HG03432 (cell line): ENCODE measurements around the gene DLX6.
"Not testable (repeated sequence)": the region's sequence is repeated elsewhere in the genome, so short reads cannot be mapped to it uniquely, and the experiment has no call there.

Experiments used
- ATAC-seq: cut with Tn5 transposase; IDR thresholded peaks from one replicate; pipeline ENCODE4 v1.9.1; 2021; ENCODE audit warnings: mild to moderate bottlenecking, moderate library complexity; ENCODE audit not compliant: unreplicated experiment

The DLX6 gene

DNA sequence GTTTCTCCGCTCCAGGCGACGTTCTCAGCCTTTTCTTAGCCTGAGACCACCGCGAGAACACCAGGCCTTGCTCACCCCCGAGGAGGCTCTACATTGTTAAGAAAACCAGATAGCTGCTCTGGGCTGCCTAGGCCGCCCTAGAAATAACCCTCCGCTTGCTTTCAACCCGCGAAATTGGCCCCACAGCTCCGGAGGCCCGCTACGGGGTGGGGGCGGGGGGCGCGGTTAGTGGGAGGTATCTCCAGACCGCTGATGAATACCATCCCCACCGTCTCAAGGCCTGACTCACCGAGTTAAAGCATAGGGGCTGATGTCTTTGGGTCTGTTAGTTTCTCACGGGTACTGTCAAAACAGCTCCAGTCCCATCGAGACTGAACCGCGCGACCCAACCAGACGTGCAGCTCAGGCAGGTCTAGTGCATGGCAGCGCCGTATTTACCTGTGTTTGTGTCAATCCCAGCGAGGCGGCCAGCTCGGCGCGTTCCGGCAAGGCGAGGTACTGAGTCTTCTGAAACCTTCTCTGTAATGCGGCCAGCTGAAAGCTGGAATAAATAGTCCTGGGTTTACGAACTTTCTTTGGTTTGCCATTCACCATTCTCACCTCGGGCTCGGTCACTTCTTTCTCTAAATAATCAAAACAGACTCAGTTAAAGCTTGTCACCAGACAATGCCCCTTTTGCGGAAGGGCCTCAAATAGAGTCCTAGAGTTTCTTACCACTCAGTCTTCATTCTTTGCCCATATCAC, 16.6 kb downstream of the DLX6 start:
- ATAC-seq: no peak

DNA sequence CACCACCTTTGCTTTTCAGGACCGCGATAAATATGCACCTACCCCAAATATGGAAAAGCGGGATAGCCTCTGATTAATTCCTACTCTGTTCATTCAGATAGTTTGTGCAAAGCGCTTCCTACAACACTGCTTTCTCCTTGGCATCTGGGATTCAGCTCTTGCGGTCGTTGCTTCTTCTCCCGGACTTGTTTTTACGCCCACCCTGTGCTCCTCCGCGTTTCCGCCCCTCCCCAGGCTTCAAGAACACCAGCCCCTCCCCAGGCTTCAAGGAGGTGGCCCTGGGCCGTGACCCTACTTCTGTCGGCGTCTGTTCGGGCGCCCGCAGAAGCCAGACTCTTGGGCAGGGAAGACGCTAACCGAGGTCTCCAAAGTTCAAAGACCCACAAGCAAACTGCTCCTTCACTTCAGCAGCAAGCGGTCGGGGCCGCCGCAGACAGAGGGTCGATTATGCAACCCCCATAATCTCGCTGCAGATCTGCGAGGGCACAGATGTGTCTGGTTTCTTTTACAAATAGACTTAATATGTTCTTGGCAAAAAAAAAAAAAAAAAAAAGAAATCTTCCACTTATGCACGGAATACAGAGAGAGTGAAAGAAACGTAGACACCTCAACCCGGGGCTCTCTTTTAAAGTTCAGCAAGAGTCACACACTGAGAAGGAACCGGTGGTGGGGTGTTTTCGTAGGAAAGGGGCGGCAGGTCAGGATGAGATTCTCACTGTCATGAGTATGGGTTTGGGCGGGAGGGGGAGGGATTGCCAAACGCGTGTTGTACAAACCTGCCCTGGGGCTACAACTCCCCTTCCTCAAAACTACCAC, 17.3 kb downstream of the DLX6 start:
- ATAC-seq: no peak

DNA sequence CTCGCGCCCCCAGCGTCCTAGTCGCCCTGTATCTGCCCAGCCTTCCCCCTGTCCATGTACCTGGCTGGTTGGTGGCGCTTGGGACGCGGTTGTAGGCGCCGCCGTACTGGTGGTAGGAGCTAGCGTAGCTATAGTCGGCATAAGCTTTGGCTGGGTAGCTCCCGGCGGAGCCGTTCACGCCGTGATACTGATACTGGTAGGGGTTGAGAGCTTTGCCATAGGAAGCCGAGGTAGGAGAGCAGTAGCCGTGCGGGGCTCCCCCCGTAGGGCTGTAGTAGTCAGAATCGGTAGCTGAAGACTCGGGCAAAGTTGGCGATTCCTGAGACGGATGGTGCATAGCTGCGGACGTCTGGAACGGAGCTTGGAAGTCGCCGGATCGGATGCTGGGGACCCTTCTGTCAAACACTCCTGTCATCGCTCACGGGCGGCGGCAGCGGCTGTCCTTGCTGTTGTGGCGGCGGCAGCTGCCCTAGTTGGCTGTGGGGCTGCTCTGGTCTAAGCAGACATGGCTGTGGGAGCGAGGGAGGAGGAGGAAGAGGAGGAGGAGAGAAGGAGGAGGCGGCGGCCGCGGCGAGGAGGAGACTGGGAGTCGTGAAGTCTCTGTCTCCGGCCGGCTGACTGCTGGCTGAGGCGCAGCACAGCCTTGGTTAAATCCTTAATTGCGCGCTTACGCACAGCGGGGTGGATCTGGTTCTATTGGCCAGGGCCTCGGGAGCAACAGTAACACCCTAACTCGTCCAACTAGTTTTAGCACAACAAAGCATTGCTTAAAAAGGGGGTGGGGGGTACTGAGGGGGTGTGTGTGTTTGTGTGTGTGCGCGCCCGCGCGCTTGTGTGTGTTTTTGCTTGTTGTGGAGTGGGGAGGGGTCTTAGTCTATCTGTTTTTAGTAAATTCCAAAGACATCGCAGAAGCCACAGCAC, 19.1 kb downstream of the DLX6 start, which contains the start of gene DLX5:
Gene DLX5, minus strand, starts transcription at position 623 of the 921 bp plus-strand sequence. Its CDS starts 208 bp downstream, at position 415.
- ATAC-seq: no peak

DNA sequence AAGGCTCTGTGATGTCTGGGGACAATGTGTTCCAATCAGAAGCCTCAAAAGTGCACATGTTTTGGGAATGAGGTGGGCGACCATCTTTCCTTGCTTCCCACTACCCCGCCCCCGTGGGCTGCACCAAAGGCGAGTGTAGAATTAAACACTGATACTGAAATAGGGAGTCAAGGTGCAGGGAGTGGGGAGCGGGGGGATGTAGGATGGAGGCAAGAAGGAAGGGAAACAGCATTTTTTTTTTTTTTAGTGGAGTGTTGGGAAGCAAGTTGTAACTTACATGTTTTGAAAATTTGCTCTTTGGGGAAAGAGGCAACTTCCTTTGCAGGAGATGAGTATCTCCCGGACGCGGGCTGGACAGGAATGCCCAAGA, 19.8 kb downstream of the DLX6 start:
- no peak for ATAC-seq

DNA sequence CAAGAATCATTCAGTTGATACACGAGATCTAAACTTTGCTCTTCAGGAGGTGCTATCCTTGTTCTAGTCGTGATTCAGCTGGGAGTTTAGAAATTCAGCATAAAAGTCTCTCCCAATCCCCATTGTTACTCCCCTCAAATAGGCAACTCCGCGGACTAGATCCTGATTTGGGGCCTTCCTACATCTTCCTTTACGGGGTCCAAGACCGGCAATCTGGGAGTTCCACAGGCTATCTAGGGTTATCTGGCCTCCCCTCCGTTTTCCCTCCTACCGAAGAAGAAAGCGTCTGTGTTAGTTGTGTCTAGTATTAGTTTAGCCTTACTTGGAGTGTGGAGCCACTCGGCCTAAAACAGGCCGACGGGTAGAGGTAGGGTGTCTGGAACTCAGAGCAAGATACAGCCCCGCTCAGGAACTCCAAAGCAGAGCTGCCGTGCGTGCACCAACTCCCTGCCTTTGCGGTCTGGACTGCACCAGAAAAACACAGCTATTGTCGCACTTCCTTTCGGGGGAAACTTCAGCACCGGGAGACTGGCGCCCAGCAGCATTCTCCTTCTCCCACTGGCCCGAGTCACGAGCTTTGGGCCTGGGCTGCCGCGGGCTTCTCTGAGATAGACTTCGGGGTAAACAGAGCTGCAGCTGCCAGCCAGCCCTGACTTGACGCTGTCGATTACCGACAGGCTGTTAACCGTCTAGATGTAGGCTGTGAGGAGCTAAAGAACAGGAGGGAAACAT, 20.8 kb downstream of the DLX6 start:
- ATAC-seq: no peak

DNA sequence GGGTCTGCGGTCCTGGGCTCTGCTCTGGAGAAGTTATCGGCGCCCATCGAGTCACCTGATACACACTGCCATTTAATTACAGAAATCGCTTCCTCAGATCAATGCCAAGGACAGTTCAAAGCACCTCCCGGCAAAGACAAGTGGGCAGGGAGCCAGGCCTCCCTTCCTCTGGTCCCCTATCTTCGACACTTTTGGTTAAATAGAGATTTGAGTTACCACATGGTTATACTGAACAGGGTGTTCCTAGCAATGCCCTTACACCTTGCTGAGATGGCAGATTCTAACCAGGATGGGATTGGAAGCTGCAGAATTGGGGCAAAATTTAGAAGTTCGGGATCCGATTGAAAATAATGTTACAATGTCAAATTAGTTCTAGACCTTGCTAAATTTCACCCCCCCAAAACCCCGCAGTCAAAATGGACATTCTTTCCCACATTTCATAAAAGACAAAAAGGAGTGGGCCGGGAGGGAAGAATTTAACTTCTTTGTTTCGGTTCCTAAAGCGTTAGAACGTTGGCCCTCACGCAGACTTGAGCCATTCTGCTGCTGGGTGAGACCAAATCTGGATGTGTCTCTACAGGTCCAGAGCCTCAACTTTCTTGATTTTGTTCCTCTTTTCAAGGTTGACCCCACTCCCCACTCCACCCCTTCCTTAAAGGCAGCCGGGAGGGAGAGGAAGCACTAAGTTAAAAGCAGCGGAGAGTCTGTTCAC, 21.5 kb downstream of the DLX6 start:
- ATAC-seq: peak; percentile 13

DNA sequence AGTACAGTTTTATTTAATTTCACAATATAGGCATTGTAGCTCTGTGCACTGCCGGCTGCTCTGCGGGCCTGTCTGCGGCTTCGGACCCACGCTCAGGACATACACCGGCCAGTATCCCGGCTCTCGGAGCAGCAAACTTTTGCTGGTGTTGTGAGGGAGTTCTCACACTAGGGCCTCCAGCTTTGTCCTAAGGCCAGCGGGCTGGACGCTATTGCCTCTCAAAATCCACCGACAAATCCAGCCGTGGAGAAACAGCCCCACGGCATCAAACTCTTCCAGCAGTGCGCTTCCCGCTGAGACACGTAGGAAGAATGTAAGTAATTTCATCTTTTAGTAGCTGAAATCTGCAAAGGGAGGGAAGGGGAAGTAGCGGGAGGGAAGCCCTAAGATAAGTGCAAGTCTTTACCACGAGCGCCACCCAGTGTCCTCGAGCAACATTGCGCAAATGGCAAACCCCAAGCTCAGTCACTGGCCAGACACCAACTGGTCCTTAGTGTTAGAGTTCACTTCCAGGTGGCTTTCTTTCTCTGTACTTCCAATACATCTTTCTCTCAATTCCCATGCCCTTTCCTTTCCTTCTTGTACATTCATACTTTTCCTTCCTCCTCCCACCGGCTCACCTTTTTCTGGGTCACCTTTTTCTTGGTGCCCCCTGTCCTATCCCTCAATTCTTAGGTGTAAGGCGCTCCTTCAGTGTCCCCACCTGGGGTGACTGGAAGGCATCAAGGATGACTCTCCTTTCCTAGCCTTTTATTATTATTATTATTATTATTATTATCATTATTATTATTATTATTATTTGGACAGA, 22.3 kb downstream of the DLX6 start:
- peak; percentile 91 for ATAC-seq

DNA sequence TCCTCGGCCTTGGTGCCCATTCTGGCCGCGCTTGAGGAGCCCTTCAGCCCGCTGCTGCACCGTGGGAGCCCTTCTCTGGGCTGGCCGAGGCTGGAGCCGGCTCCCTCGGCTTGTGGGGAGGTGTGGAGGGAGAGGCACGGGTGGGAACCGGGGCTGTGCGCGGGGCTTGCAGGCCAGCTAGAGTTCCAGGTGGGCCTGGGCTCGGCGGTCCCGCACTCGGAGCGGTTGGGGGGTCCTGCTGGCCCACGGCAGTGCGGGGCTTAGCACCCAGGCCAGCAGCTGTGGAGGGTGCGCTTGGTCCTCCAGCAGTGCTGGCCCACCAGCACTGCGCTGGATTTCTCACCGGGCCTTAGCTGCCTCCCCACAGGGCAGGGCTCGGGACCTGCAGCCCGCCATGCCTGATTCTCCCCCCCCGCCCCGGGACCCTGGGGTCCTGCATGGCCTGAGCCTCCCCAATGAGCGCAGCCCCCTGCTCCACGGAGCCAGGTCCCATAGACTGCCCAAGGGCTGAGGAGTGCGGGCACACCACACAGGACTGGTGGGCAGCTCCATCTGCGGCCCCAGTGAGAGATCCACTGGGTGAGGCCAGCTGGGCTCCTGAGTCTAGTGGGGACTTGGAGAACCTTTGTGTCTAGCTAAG, 29.0 kb downstream of the DLX6 start:
- ATAC-seq: not testable (repeated sequence)

DNA sequence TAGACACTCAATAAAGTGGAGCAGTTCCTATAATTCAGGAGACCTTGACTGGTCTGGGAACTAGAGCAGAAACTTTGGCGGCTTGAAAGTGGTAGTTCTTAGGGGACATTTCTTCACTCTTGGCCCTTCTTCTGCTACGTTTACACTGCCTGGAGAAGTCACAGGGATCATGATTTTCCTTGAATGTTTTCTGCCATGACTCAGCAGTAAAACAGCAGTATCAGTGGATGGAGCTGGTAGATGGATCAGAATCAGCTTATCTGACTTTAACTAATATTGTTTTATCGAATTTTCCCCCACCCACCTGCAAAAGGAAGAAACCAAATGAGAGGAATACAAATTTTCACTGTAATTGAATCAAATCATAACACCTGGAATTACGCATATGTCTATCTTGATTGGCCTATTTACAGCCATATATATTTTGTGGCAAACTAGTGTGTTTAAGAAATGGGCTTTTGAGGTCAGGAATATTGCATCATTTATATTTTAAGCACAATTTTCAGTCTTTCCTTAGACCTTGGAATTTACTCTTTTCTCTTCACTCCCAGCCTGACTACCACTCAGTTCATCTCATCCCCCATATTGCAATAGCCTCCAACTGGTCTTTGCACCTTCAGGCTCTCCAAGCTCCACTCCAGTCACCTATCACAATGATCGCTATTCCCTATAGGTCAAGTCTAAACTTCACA, 34.2 kb downstream of the DLX6 start:
- ATAC-seq: no peak

DNA sequence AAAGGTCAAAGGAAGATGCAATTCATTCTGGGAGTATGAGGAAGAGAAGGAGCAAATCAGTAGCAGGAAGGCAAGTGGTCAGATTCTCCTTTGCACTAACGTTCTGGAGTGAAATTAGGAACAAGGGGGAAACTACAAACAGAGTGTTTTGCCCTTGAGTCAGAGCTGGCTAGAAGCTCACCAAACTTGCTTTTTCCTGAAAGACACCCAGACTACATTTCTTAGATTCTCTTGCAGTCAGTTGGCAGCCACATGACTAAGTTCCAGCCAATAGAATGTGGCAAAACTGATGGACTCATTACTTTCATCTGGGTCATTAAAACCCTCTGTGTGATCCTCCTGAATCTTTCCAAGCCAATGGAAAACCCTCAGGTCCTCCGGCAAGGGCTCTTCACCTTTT, 37.9 kb downstream of the DLX6 start:
- no peak for ATAC-seq
